B cell (primary cell): ENCODE results near the gene NTRK2. TPM values are rescaled to one million over a fixed set of nuclear protein-coding genes. Genes with fewer than 3 reads are reported as not detected.

Experiments
- ATAC-seq: fragments of 200-7000 bp; cut with Tn5 transposase; one replicate; pipeline ENCODE4 v1.10.0; 2021; ENCODE audit warnings: low read depth, mild to moderate bottlenecking, moderate number of reproducible peaks, moderate library complexity
- CTCF ChIA-PET: fragments of 350-600 bp; sonication (Branson Sonifier 250); formaldehyde crosslinking; loops from one replicate; lab custom pipeline; 2021; ENCODE audit warnings: antibody characterized with exemption, inconsistent platforms; lab: Charles Lee
- POLR2A ChIA-PET: fragments of 350-600 bp; sonication (Branson Sonifier 250); formaldehyde crosslinking; loops from one replicate; lab custom pipeline; 2021; ENCODE audit warnings: antibody characterized with exemption; lab: Charles Lee
- DNase-seq: peaks from one replicate; pipeline ENCODE4 v3.0.0; 2013
- H2AFZ ChIP-seq: 2 replicates; pipeline ENCODE4 v1.6.1; 2012; ENCODE audit warnings: mild to moderate bottlenecking, low read depth, low read length; ENCODE audit not compliant: insufficient read depth, poor library complexity, severe bottlenecking
- H3K27ac ChIP-seq, 2 donors: 1 replicate in 1 of 2; 2 replicates in 1 of 2; pipeline ENCODE4 v1.5.1; 2012 to 2013; ENCODE audit warnings: low read length in 2 of 2, mild to moderate bottlenecking in 2 of 2, moderate library complexity in 1 of 2
- H3K27me3 ChIP-seq, 4 experiments: fragments of 200-600 bp in 1 of 4; sonication (generic) in 1 of 4; replicated peaks in 1 of 4; 1 replicate in 2 of 4; 2 replicates in 2 of 4; pipeline versions ENCODE4 v1.6.1 to v1.7.0; 2013 to 2016; ENCODE audit warnings: low read length in 3 of 4, mild to moderate bottlenecking in 2 of 4, mixed read lengths in 1 of 4, moderate library complexity in 1 of 4; ENCODE audit not compliant: insufficient read depth in 4 of 4, control insufficient read depth in 3 of 4; ENCODE audit errors: control extremely low read depth in 1 of 4
- H3K36me3 ChIP-seq, 2 experiments: replicated peaks in 1 of 2; 1 replicate in 1 of 2; 2 replicates in 1 of 2; pipeline versions ENCODE4 v1.6.1 to v1.7.1; 2013; ENCODE audit warnings: low read length in 1 of 2; ENCODE audit not compliant: insufficient read depth in 2 of 2, control insufficient read depth in 1 of 2; ENCODE audit errors: control extremely low read depth in 1 of 2, extremely low read depth in 1 of 2
- H3K4me1 ChIP-seq, 2 donors: fragments of 200-600 bp in 1 of 2; sonication (generic) in 1 of 2; 1 replicate in 1 of 2; 2 replicates in 1 of 2; pipeline versions ENCODE4 v1.5.1 to v1.6.1; 2013 to 2017; ENCODE audit warnings: low read length in 2 of 2; ENCODE audit not compliant: control insufficient read depth in 2 of 2, insufficient read depth in 2 of 2
- H3K4me2 ChIP-seq: replicated peaks from 2 replicates; pipeline ENCODE3; 2012; ENCODE audit warnings: mild to moderate bottlenecking, low read depth, low read length; ENCODE audit not compliant: poor library complexity, severe bottlenecking
- H3K4me3 ChIP-seq, 5 experiments: fragments of 200-600 bp in 1 of 5; sonication (generic) in 1 of 5; 1 replicate in 3 of 5; 2 replicates in 2 of 5; pipeline versions ENCODE4 v1.5.1 to v1.7.0; 2011 to 2016; ENCODE audit warnings: low read length in 4 of 5, mild to moderate bottlenecking in 4 of 5, low read depth in 2 of 5, control low read depth in 1 of 5, moderate library complexity in 1 of 5; ENCODE audit not compliant: insufficient read depth in 1 of 5; ENCODE audit errors: control extremely low read depth in 1 of 5, extremely low read depth in 1 of 5
- H3K79me2 ChIP-seq: fragments of 200-600 bp; sonication (generic); one replicate; pipeline ENCODE4 v1.6.0; 2016; ENCODE audit warnings: low read length; ENCODE audit not compliant: control insufficient read depth, insufficient read depth
- H3K9ac ChIP-seq: fragments of 200-600 bp; sonication (generic); 2 replicates; pipeline ENCODE4 v1.6.1; 2017; ENCODE audit warnings: mild to moderate bottlenecking, low read length, moderate library complexity
- H3K9me3 ChIP-seq, 3 donors: one replicate each; pipeline versions ENCODE4 v1.6.1 to v1.7.1; 2013; ENCODE audit warnings: low read length in 2 of 3; ENCODE audit not compliant: control insufficient read depth in 2 of 3, insufficient read depth in 1 of 3; ENCODE audit errors: control extremely low read depth in 1 of 3
- H4K20me1 ChIP-seq: 2 replicates; pipeline ENCODE4 v1.6.0; 2012; ENCODE audit warnings: mild to moderate bottlenecking, low read length; ENCODE audit not compliant: insufficient read depth, control insufficient read depth, poor library complexity, severe bottlenecking
- H3K27ac Mint-ChIP-seq: one replicate; pipeline ENCODE4 v1.8.0; 2021; ENCODE audit warnings: mixed read lengths
- H3K27me3 Mint-ChIP-seq: one replicate; pipeline ENCODE4 v1.8.0; 2021; ENCODE audit warnings: mixed read lengths
- H3K4me1 Mint-ChIP-seq: one replicate; pipeline ENCODE4 v1.8.0; 2021; ENCODE audit warnings: mixed read lengths
- H3K4me3 Mint-ChIP-seq: one replicate; pipeline ENCODE4 v1.8.0; 2021; ENCODE audit warnings: mixed read lengths
- H3K9me3 Mint-ChIP-seq: one replicate; pipeline ENCODE4 v1.8.0; 2022; ENCODE audit warnings: mixed read lengths; ENCODE audit not compliant: insufficient read depth
- CTCF ChIP-seq: fragments of 200-600 bp; IDR thresholded peaks from one replicate; pipeline ENCODE4 v1.8.0; 2022; ENCODE audit warnings: antibody characterized with exemption, mild to moderate bottlenecking
- EZH2 ChIP-seq: IDR thresholded peaks from 2 replicates; pipeline ENCODE4 v1.6.1; 2012; ENCODE audit warnings: borderline replicate concordance, low read depth, mild to moderate bottlenecking, moderate library complexity, low read length; ENCODE audit not compliant: insufficient read depth, poor library complexity, severe bottlenecking
- WGBS: methylation state at CpG from one replicate; pipeline ENCODE4 v1.1.5; 2013; ENCODE audit warnings: missing lambda C conversion rate; ENCODE audit not compliant: insufficient coverage; 5-methylcytosine and 5-hydroxymethylcytosine counted together
- intact Hi-C: fragments of 100-400 bp; cut with micrococcal nuclease; formaldehyde crosslinking; loops from one replicate; pipeline ENCODE4 v1.10.0; 2022
- polyA plus RNA-seq: library from polyadenylated mRNA; depleted of rRNA; stranded (reverse); fragments of >200 nt; gene quantifications from 2 replicates; pipeline ENCODE4 v1.2.3, GENCODE V29; 2012
- total RNA-seq, 2 donors: library from RNA; stranded (reverse); fragments of 120-200 nt in 1 of 2; gene quantifications; 1 replicate in 1 of 2; 2 replicates in 1 of 2; pipeline versions ENCODE4 v1.2.3 to v1.2.4, GENCODE V29; 2013 to 2022

NTRK2 gene
- total and polyA plus RNA-seq, 2 donors (not counting 1 experiment from before 2014, with no cell fraction given) = 0.03 to 0.10 TPM

- no peak overlapping the region for H3K4me2 ChIP-seq
- DNase-seq (no peak), ATAC-seq (no peak)
- no peaks in the 10 kb centered on the region for H3K27me3 Mint-ChIP-seq
- H3K4me3 ChIP-seq = no peak overlapping the region
- 100% methylated on average over 1 of the region's 2 CpGs for WGBS
- H3K9me3 Mint-ChIP-seq = peaks cover 2% of the 10 kb centered on the region
- TF ChIP-seq CTCF (no peak), EZH2 (no peak)
- no peak overlapping the region for H3K9ac ChIP-seq
- no peak overlapping the region for H3K27ac Mint-ChIP-seq
- intact Hi-C loops = no loop called here
- no peak overlapping the region for H3K4me3 Mint-ChIP-seq
- no peak overlapping the region for H2AFZ ChIP-seq
- POLR2A ChIA-PET = no interaction called here
- CTCF ChIA-PET = no interaction called here
- H4K20me1 ChIP-seq = no peaks in the 10 kb centered on the region
- no peak overlapping the region for H3K27ac ChIP-seq
- no peaks in the 10 kb centered on the region for H3K4me1 Mint-ChIP-seq
- H3K4me1 ChIP-seq = no peaks in the 10 kb centered on the region
- no peaks in the 10 kb centered on the region for H3K9me3 ChIP-seq
- H3K36me3 ChIP-seq = no peaks in the 10 kb centered on the region
- H3K79me2 ChIP-seq = no peaks in the 10 kb centered on the region
- H3K27me3 ChIP-seq = no peaks in the 10 kb centered on the region
Measured at GRCh38 chr9:84869091-84869490, 199.6 kb downstream of the NTRK2 start.

GRCh38 chr9:84871983-84872382, 202.5 kb downstream of the NTRK2 start:
- Histone ChIP-seq H3K27me3 (no peaks in the 10 kb centered on the region), H3K9me3 (no peaks in the 10 kb centered on the region), H4K20me1 (no peaks in the 10 kb centered on the region), H2AFZ (no peak overlapping the region), H3K27ac (no peak overlapping the region), H3K9ac (no peak overlapping the region), H3K4me3 (no peak overlapping the region), H3K4me1 (no peaks in the 10 kb centered on the region), H3K36me3 (no peaks in the 10 kb centered on the region), H3K79me2 (no peaks in the 10 kb centered on the region), H3K4me2 (no peak overlapping the region)
- no peak for ATAC-seq
- intact Hi-C loops = no loop called here
- TF ChIP-seq CTCF = no peak
- TF ChIP-seq EZH2 = no peak
- Mint-ChIP-seq H3K9me3 (peaks cover 2% of the 10 kb centered on the region), H3K4me3 (no peak overlapping the region), H3K27ac (no peak overlapping the region), H3K27me3 (no peaks in the 10 kb centered on the region), H3K4me1 (no peaks in the 10 kb centered on the region)
- DNase-seq = no peak
- CTCF ChIA-PET = no interaction called here
- POLR2A ChIA-PET = no interaction called here
- 90% methylated on average over 3 of the region's 4 CpGs for WGBS
